ENCODE results near the gene ABHD11.

Gene ABHD11

GRCh38 chr7:73712773-73713172 lies 25.8 kb downstream of the ABHD11 start:
- Histone ChIP-seq H3K79me2 (ENCODE audit: low read length) (no peaks in the 10 kb centered on the region), H4K20me1 (ENCODE audit: insufficient read depth, low read length) (peaks cover 6% of the 10 kb centered on the region; the same call in 1 of the 2 replicates)

DNA sequence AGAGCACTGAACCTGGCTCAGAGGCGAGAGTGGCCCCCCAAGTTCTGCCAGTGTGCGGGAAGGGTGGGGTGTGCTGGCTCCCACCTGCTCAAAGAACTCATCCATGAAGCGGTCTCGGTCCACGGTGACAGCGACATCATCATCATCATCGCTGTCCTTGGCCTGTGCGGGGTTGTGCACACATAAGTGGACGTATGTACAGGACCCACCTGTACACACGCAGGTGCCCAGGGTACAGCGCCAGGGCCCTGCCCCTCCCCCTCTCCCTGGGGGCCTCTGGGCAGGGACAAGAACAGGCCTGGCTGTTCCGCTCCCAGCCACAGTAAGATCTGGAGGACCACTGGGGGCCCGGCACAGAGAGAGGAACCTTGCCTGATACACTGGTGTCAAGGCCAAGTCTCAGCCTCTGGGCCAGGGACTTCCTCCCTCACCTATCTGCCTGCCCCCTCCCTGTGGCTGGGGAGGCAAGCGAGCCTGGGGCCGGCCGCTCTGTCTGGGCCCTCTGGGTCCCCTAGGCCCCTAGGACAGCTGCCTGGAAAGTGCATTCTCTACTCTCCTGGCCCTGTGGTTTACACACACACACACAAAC lies 29.5 kb downstream of the ABHD11 start:
- no peak overlapping the region for H3K27ac ChIP-seq (ENCODE audit: low read length)
- no peaks in the 10 kb centered on the region for H3K4me1 ChIP-seq (ENCODE audit: low read length)
- H2AFZ ChIP-seq (ENCODE audit: low read depth, low read length): no peak overlapping the region
- H4K20me1 ChIP-seq (ENCODE audit: insufficient read depth, low read length): 0 out of 2 replicates have a peak, but pooled peaks cover 2% of the 10 kb centered on the region
- H3K79me2 ChIP-seq (ENCODE audit: low read length): no peaks in the 10 kb centered on the region
- TF ChIP-seq CTCF (IDR thresholded peaks at IDR 0.05; ENCODE audit: low read depth, low read length) (no peak), EZH2phosphoT487 (IDR thresholded peaks at IDR 0.05; ENCODE audit: low read depth) (no peak)
- H3K9ac ChIP-seq (ENCODE audit: low read length): no peak overlapping the region
- no peak overlapping the region for H3K4me2 ChIP-seq (ENCODE audit: low read length)
- H3K27me3 ChIP-seq (ENCODE audit: low read depth, low read length): no peaks in the 10 kb centered on the region
- H3K36me3 ChIP-seq (replicated peaks; ENCODE audit: low read depth, low read length): no peaks in the 10 kb centered on the region
- no peaks in the 10 kb centered on the region for H3K9me3 ChIP-seq (ENCODE audit: insufficient read depth, low read length)
- no peak overlapping the region for H3K4me3 ChIP-seq (ENCODE audit: low read length)

More at GRCh38 chr7:73712773-73713172, 25.8 kb downstream of the ABHD11 start:
- H3K36me3 ChIP-seq (replicated peaks; ENCODE audit: low read depth, low read length): no peaks in the 10 kb centered on the region
- H3K4me3 ChIP-seq (ENCODE audit: low read length): no peak overlapping the region
- no peak overlapping the region for H3K27ac ChIP-seq (ENCODE audit: low read length)
- H2AFZ ChIP-seq (ENCODE audit: low read depth, low read length): no peak overlapping the region
- H3K27me3 ChIP-seq (ENCODE audit: low read depth, low read length): no peaks in the 10 kb centered on the region
- no peaks in the 10 kb centered on the region for H3K4me1 ChIP-seq (ENCODE audit: low read length)
- H3K9ac ChIP-seq (ENCODE audit: low read length): no peak overlapping the region
- no peak overlapping the region for H3K4me2 ChIP-seq (ENCODE audit: low read length)
- H3K9me3 ChIP-seq (ENCODE audit: insufficient read depth, low read length): no peaks in the 10 kb centered on the region
- no peak for TF ChIP-seq EZH2phosphoT487 (IDR thresholded peaks at IDR 0.05; ENCODE audit: low read depth)
- no peak for TF ChIP-seq CTCF (IDR thresholded peaks at IDR 0.05; ENCODE audit: low read depth, low read length)

DNA sequence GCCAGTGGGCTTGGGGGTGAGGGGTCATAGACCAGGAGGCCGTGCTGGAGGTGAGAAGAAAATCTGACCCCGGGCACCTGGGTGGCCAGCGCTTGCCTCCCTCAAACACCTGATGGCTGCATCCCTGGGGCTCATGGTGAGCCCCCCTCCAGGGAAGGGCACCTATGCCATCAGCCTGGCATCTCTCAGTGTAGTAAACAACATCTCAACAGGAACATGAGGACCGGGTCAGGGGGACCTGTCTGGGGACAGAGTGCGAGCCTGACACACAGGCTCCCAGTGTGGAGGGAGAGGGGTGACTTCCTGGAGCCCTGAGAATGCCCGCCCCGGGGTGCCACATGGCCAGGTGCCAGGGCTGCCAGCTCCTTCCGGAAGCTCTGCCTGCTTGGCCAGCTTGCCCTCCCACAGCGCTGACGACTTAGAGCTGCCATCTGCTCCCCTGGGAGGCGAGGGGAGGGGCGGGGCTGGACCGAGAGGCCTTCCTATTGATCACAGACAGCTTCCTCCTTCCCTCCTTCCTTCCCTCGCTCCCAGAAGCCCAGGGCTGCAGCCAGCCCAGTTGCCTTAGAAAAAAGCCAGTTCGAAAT lies 31.5 kb downstream of the ABHD11 start:
- Histone ChIP-seq H3K27me3 (ENCODE audit: low read depth, low read length) (no peaks in the 10 kb centered on the region), H3K4me1 (ENCODE audit: low read length) (no peaks in the 10 kb centered on the region), H3K27ac (ENCODE audit: low read length) (no peak overlapping the region), H3K9me3 (ENCODE audit: insufficient read depth, low read length) (no peaks in the 10 kb centered on the region), H3K79me2 (ENCODE audit: low read length) (no peaks in the 10 kb centered on the region), H4K20me1 (ENCODE audit: insufficient read depth, low read length) (no peaks in the 10 kb centered on the region), H3K9ac (ENCODE audit: low read length) (no peak overlapping the region), H2AFZ (ENCODE audit: low read depth, low read length) (no peak overlapping the region), H3K4me3 (ENCODE audit: low read length) (no peak overlapping the region), H3K36me3 (replicated peaks; ENCODE audit: low read depth, low read length) (no peaks in the 10 kb centered on the region), H3K4me2 (ENCODE audit: low read length) (no peak overlapping the region)
- TF ChIP-seq EZH2phosphoT487 (IDR thresholded peaks at IDR 0.05; ENCODE audit: low read depth) (no peak), CTCF (IDR thresholded peaks at IDR 0.05; ENCODE audit: low read depth, low read length) (no peak)

DNA sequence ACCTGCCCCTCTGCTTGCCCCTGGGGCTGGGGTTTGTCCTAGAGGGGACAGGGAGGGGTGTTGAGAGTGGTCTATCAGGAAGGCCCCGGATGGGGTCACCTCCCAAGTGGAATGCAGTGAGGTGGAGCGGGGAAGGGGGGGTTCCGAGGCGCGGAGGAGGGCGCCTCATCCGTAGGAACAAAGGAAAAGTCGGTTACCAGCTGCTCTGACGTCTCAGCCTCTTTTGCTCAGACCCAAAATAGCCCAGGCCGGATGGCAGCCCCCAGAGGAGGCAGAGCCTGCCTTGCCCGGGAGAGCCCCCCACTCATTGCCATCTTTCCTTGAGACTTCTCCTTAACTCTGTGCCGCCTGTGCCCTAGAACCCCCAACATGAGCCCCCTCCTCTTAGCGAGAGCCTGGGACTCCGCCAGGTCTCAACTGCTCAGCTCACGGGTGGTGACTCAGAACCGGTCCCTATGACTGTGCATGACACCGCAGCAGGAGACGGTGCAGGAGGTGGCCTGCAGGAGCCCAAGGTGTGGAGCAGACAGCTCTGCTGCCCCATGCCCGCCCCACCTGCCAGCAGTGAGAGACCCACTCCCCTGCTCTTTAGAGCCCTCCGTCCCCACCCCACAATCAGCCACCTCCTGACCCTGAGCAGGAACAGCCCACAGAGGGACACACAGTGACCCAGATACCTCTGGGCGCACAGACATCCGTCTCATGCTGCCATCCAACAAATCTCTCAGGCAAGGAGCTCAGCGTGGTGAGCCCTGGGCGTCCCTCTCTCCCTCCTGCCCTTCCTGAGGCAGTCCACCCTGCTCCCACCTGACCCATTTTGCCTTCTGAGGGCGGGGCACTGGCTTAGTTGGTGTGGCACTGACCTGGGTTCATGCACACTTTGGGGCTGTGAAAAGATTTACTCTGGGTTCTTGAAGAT lies 32.2 kb downstream of the ABHD11 start:
- no peak overlapping the region for H3K27ac ChIP-seq (ENCODE audit: low read length)
- peaks cover 6% of the 10 kb centered on the region for H3K36me3 ChIP-seq (replicated peaks; ENCODE audit: low read depth, low read length)
- no peaks in the 10 kb centered on the region for H4K20me1 ChIP-seq (ENCODE audit: insufficient read depth, low read length)
- H3K4me2 ChIP-seq (ENCODE audit: low read length): no peak overlapping the region
- no peak overlapping the region for H2AFZ ChIP-seq (ENCODE audit: low read depth, low read length)
- H3K9ac ChIP-seq (ENCODE audit: low read length): no peak overlapping the region
- no peaks in the 10 kb centered on the region for H3K27me3 ChIP-seq (ENCODE audit: low read depth, low read length)
- TF ChIP-seq CTCF (IDR thresholded peaks at IDR 0.05; ENCODE audit: low read depth, low read length) (no peak), EZH2phosphoT487 (IDR thresholded peaks at IDR 0.05; ENCODE audit: low read depth) (no peak)
- H3K4me1 ChIP-seq (ENCODE audit: low read length): no peaks in the 10 kb centered on the region
- H3K9me3 ChIP-seq (ENCODE audit: insufficient read depth, low read length): no peaks in the 10 kb centered on the region
- H3K4me3 ChIP-seq (ENCODE audit: low read length): no peak overlapping the region
- no peaks in the 10 kb centered on the region for H3K79me2 ChIP-seq (ENCODE audit: low read length)
